SU-DHL-6 (cell line): ENCODE data around the gene VCAN.

Experiments used
- H2AFZ ChIP-seq: fragments of 200-600 bp; sonication (generic); 2 replicates; pipeline ENCODE4 v1.6.1; 2014; ENCODE audit warnings: low read depth, mild to moderate bottlenecking, moderate library complexity, mixed read lengths, antibody characterized with exemption, low read length; ENCODE audit not compliant: severe bottlenecking
- H3F3A ChIP-seq: fragments of 200-600 bp; shearing (Covaris generic); 2 replicates; pipeline ENCODE4 v1.6.0; 2016; ENCODE audit warnings: antibody characterized with exemption, mild to moderate bottlenecking; ENCODE audit not compliant: insufficient read depth
- H3K27ac ChIP-seq: fragments of 200-600 bp; sonication (generic); 2 replicates; pipeline ENCODE4 v1.5.1; 2016; ENCODE audit warnings: low read depth, mild to moderate bottlenecking, low read length, moderate library complexity, mixed read lengths
- H3K27me3 ChIP-seq: fragments of 200-600 bp; sonication (generic), shearing (Covaris generic); 2 replicates; pipeline ENCODE4 v1.6.0; 2014; ENCODE audit warnings: mild to moderate bottlenecking, low read length
- H3K36me3 ChIP-seq: fragments of 200-600 bp; sonication (generic); 2 replicates; pipeline ENCODE4 v1.6.1; 2014; ENCODE audit warnings: mild to moderate bottlenecking, low read length, mixed read lengths
- H3K4me2 ChIP-seq: fragments of 300-600, 200-600 bp; shearing (Covaris generic), sonication (generic); 2 replicates; pipeline ENCODE4 v1.6.0; 2014; ENCODE audit warnings: low read length, low read depth, mild to moderate bottlenecking; ENCODE audit not compliant: poor library complexity, severe bottlenecking
- H3K4me3 ChIP-seq: fragments of 200-600 bp; sonication (generic); 2 replicates; pipeline ENCODE4 v1.5.1; 2014; ENCODE audit warnings: antibody characterized with exemption, low read length, mild to moderate bottlenecking, mixed read lengths; ENCODE audit not compliant: insufficient read depth, poor library complexity, severe bottlenecking
- H3K79me2 ChIP-seq: fragments of 200-600 bp; sonication (generic); 2 replicates; pipeline ENCODE4 v1.6.1; 2014; ENCODE audit warnings: mild to moderate bottlenecking, low read length, moderate library complexity; ENCODE audit not compliant: insufficient read depth
- H3K9ac ChIP-seq: fragments of 200-600 bp; sonication (generic); 2 replicates; pipeline ENCODE4 v1.7.0; 2014; ENCODE audit warnings: mild to moderate bottlenecking, low read length
- H3K9me2 ChIP-seq: fragments of 200-600 bp; sonication (generic); replicated peaks from 2 replicates; pipeline ENCODE4 v1.6.1; 2014; ENCODE audit warnings: low read length; ENCODE audit not compliant: insufficient read depth
- H3K9me3 ChIP-seq: fragments of 200-600 bp; sonication (generic); 2 replicates; pipeline ENCODE4 v1.6.1; 2014; ENCODE audit warnings: low read length, mixed read lengths; ENCODE audit not compliant: insufficient read depth
- H4K20me1 ChIP-seq: fragments of 200-600 bp; sonication (generic); 2 replicates; pipeline ENCODE4 v1.6.1; 2014; ENCODE audit warnings: low read depth, mild to moderate bottlenecking, antibody characterized with exemption, low read length, moderate library complexity, mixed read lengths
- EZH2phosphoT487 ChIP-seq: fragments of 200-600 bp; sonication (generic), shearing (Covaris generic); conservative IDR thresholded peaks from 2 replicates; pipeline ENCODE4 v1.6.1; 2018; ENCODE audit warnings: mild to moderate bottlenecking, antibody characterized with exemption, low read length, moderate library complexity, mixed read lengths
- TF ChIP-seq, protein P1 (sequence below): fragments of 200-600 bp; sonication (generic); IDR thresholded peaks from one replicate; pipeline ENCODE4 v1.5.1; 2017; ENCODE audit warnings: antibody characterized with exemption, mild to moderate bottlenecking, low read length, moderate library complexity; ENCODE audit not compliant: insufficient read depth, poor library complexity, severe bottlenecking

The VCAN gene

DNA sequence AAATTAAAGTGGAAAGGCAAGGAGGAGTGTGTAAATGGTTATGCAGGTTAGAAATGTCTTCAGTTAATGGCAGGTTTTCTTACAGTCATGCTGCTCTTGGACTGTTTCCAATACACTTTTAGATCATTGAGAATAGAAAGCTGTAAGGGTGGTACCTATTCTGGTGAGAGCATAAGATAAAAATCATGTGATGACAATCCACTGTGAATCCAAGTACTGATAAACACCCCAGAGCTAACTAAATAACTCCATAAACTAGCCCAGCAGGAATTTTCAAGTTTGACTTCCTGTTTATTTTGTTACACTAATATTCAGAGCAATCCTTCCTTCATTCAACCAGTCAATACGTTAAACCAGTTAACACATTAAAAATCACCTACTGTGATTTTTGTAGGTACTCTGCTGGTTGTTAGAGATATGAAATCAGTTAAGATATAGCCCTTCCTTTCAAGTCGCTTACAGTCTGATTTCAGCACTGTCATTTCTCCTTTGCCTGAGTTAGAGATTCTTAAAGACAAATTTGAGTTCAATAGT is 22.6 kb downstream of the VCAN start:
- H3K27ac ChIP-seq: no peak overlapping the region
- TF ChIP-seq, protein P1, sequence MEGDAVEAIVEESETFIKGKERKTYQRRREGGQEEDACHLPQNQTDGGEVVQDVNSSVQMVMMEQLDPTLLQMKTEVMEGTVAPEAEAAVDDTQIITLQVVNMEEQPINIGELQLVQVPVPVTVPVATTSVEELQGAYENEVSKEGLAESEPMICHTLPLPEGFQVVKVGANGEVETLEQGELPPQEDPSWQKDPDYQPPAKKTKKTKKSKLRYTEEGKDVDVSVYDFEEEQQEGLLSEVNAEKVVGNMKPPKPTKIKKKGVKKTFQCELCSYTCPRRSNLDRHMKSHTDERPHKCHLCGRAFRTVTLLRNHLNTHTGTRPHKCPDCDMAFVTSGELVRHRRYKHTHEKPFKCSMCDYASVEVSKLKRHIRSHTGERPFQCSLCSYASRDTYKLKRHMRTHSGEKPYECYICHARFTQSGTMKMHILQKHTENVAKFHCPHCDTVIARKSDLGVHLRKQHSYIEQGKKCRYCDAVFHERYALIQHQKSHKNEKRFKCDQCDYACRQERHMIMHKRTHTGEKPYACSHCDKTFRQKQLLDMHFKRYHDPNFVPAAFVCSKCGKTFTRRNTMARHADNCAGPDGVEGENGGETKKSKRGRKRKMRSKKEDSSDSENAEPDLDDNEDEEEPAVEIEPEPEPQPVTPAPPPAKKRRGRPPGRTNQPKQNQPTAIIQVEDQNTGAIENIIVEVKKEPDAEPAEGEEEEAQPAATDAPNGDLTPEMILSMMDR: no peak
- no peak for TF ChIP-seq EZH2phosphoT487
- H3K4me2 ChIP-seq: no peak overlapping the region
- H3K9me3 ChIP-seq: no peaks in the 10 kb centered on the region
- no peaks in the 10 kb centered on the region for H3F3A ChIP-seq
- H3K4me3 ChIP-seq: no peak overlapping the region
- H3K9me2 ChIP-seq: no peaks in the 10 kb centered on the region
- no peaks in the 10 kb centered on the region for H3K36me3 ChIP-seq
- H2AFZ ChIP-seq: no peak overlapping the region
- H3K79me2 ChIP-seq: no peaks in the 10 kb centered on the region
- H3K9ac ChIP-seq: no peak overlapping the region
- no peaks in the 10 kb centered on the region for H4K20me1 ChIP-seq
- H3K27me3 ChIP-seq: no peaks in the 10 kb centered on the region

DNA sequence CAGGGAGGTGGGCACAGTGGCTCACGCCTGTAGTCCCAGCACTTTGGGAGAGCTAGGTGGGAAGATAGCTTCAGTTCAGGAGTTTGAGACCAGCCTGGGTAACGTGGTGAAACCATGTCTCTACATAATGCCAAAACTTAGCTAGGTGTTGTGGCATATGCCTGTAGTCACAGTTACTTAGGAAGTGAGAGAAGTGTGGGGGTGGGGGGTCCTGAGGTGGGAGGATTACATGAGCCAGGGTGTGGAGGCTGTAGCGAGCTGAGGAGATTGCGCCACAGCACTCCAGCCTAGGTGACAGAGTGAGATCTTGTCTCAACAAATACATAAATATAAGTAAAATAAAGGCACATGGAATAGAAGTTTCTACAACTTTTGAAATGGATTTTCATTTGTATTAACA is 23.1 kb downstream of the VCAN start:
- Histone ChIP-seq H2AFZ (no peak overlapping the region), H3K9me3 (no peaks in the 10 kb centered on the region), H3K4me3 (no peak overlapping the region), H3K79me2 (no peaks in the 10 kb centered on the region), H3K9me2 (no peaks in the 10 kb centered on the region), H3K9ac (no peak overlapping the region), H3K4me2 (no peak overlapping the region), H3K27ac (no peak overlapping the region), H3K27me3 (no peaks in the 10 kb centered on the region), H3F3A (no peaks in the 10 kb centered on the region), H3K36me3 (no peaks in the 10 kb centered on the region), H4K20me1 (no peaks in the 10 kb centered on the region)
- TF ChIP-seq, protein P1: no peak
- no peak for TF ChIP-seq EZH2phosphoT487

DNA sequence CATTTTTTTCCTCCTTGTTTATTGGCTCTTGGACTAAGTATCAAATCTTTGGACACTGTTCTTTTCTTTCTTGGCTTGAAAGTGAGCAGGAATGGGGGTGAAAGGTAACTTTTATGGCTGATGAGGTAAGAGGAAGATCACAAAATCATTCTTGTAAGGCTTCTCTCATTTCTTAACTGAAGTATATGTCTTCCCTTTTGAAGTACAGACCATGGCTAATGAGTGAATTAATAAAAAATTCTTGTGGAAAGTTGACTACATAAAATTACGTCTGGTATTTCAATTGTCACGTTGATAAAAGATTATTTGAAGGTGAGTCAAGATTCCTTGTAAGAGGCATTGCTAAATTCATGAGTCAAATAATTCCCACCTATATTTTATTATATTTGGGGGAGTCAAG is 25.1 kb downstream of the VCAN start:
- no peak overlapping the region for H3K27ac ChIP-seq
- no peaks in the 10 kb centered on the region for H3K9me3 ChIP-seq
- H2AFZ ChIP-seq: no peak overlapping the region
- H3K36me3 ChIP-seq: no peaks in the 10 kb centered on the region
- no peaks in the 10 kb centered on the region for H4K20me1 ChIP-seq
- no peak overlapping the region for H3K4me2 ChIP-seq
- no peak overlapping the region for H3K4me3 ChIP-seq
- H3K79me2 ChIP-seq: no peaks in the 10 kb centered on the region
- TF ChIP-seq EZH2phosphoT487: no peak
- TF ChIP-seq, protein P1: no peak
- no peaks in the 10 kb centered on the region for H3K27me3 ChIP-seq
- H3K9me2 ChIP-seq: no peaks in the 10 kb centered on the region
- no peak overlapping the region for H3K9ac ChIP-seq
- no peaks in the 10 kb centered on the region for H3F3A ChIP-seq
